Fibroblast of skin of left quadriceps (primary cell): ENCODE results near the gene LSR.

ENCODE experiments used
- DNase-seq, 2 experiments: peaks; one replicate each; pipeline ENCODE4 v3.0.0-alpha.2; 2013; ENCODE audit warnings: low read depth in 2 of 2

Gene LSR

GRCh38 chr19:35248310-35249145, at the start of gene LSR:
Gene LSR (plus strand): TSS chr19:35249002. CDS start chr19:35249023, 21 bp downstream.
- no peak for DNase-seq

- DNase-seq: no peak
These were observed 49.3 kb upstream of the LSR start for GRCh38 chr19:35199481-35199880.

DNA sequence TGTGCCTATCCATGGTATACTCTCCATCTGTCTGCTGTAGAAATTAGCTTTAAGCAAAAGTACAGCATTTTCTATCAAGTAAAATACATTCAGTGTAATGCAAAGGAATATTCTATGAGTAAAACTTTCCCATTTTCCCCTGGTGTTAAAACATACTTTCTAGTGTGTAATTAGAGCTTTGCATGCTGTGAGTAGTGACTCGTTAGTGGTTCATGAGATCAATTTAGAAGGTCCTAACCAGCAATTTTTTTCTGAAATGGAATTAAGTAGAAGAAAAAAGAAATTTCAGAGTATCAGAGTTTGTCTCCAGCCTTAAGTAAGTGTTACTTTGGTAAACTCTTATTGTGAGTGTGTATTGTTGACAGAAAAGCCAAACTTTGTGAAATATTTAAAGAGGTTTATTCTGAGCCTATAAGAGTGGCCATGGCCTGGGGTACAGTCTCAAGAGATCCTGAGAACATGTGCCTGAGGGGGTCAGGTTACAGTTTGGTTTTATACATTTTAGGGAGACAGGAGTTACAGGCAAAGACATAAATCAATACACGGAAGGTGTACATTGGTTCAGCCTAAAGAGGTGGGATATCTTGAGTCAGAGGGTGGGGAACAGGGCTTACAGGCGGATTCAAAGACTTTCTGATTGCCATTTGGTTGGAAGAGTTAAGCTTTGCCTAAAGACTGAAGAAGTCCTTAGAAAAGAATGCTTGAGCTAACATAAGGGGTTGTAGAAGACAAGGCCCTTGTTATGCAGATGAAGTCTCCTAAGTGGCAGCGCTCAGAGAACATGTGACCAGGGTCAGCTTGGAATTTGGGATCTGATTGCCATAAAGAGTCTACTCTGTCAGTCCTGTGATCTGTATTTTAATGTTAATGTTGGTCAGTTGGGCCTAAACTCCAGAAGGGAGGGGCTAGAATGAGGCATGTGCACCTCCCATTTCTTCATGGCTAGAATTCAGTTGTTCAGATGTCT, 45.8 kb upstream of the LSR start:
- DNase-seq: no peak

DNA sequence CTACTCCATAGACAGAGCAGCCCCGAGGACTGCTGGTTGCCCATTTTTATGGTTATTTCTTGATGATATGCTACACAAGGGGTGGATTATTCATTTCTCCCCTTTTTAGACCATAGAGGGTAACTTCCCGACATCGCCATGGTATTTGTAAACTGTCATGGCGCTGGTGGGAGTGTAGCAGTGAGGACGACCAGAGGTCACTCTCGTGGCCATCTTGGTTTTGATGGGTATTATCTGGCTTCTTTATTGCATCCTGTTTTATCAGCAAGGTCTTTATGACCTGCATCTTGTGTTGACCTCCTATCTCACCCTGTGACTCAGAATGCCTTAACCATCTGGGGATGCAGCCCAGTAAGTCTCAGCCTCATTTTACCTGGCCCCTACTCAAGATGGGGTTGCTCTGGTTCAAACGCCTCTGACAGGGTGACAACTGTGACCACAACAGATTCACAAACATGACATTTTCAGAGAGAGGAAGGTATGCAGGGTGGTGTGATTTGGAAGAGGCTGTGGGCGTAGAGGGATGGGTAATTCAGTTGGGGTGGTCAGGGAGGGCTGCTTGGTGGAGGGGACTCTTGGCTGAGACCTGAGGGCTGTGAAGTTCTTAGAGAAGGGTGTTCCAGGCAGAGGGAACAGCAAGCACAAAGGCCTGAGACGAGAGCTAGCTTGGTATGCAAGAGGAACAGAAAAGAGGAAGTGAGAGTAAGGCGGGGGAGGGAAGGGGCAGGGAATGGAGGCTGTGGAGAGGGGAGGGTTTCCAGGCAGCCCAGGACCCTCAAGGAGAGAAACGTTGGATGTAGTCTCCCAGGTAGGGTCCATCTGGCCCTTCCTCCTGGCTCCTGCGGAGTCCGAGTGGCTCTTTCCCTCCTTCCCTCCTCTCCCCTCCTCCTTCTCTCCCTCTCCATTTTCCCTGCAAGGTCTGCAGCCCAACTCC, 43.7 kb upstream of the LSR start:
- DNase-seq: no peak

GRCh38 chr19:35205733-35206323, 43.0 kb upstream of the LSR start:
- no peak for DNase-seq

- no peak for DNase-seq
These were observed 42.4 kb upstream of the LSR start for GRCh38 chr19:35206379-35206778.

- DNase-seq: no peak
These were observed 41.9 kb upstream of the LSR start for GRCh38 chr19:35206855-35207254.

- no peak for DNase-seq
These were observed 41.4 kb upstream of the LSR start for GRCh38 chr19:35207391-35207871.

DNA sequence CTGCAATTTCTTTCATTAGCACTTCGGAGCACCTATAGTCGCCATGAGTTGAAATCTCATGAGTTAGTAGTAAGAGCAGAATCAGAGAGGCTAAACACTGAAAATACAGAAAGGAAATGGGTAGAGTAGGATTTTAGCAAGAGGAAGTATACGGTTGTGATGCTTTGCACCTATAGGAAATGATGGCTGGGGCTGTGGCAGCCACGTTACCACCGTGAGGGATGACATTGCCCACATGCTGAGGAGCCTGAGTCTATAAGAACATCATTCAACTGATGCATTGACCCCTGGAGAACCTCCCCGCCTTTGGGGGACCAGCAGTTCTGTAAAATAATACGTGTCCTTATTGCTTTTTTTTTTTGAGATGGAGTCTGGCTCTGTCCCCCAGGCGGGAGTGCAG, 40.7 kb upstream of the LSR start:
- DNase-seq: no peak

DNA sequence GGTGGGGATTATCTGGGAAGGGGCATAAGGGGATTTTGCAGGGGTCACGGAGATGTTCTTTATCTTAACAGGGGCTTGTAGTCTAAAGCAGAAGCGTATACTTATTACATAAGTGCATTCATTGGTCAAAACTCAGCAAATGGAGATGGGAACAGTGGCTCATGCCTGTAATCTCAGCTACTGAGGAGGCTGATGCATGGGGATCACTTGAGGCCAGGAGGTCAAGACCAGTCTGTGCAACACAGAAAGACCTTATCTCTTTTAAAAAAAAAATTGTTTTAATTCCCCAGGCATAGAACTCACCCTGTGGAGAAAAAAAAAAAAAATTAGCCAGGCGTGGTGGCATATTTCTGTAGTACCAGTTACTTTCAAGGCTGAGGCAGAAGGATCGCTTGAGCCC, 39.2 kb upstream of the LSR start:
- DNase-seq: no peak

GRCh38 chr19:35211545-35212230, 37.1 kb upstream of the LSR start:
- no peak for DNase-seq

- DNase-seq: no peak
These were observed 36.6 kb upstream of the LSR start for GRCh38 chr19:35212241-35212640.

GRCh38 chr19:35213663-35214632, 34.9 kb upstream of the LSR start:
- DNase-seq: peak; percentile 4 to 11

DNA sequence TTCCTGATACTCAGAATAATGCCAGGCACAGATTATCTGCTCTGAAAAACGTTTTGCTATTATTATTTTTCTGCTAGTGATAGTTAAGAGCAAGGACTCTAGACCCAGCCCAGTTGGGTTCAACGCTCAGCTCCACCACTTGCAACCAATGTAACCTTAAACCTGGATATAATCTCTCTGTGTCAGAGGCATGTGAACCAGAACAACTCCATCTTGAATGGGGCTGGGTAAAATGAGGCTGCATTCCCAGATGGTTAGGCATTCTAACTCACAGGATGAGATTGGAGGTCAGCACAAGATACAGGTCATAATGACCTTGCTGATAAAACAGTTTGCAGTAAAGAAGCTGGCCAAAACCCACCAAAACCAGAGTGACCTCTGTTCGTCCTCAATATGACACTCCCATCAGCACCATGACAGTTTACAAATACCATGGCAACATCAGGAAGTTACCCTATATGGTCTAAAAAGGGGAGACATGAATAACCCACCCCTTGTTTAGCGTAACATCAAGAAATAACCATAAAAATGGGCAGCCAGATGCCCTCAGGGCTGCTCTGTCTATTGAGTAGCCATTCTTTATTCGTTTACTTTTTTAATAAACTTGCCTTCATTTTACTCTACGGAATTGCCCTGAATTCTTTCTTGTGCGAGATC, 33.9 kb upstream of the LSR start:
- DNase-seq: no peak

GRCh38 chr19:35216016-35216832, 32.6 kb upstream of the LSR start:
- no peak for DNase-seq

DNA sequence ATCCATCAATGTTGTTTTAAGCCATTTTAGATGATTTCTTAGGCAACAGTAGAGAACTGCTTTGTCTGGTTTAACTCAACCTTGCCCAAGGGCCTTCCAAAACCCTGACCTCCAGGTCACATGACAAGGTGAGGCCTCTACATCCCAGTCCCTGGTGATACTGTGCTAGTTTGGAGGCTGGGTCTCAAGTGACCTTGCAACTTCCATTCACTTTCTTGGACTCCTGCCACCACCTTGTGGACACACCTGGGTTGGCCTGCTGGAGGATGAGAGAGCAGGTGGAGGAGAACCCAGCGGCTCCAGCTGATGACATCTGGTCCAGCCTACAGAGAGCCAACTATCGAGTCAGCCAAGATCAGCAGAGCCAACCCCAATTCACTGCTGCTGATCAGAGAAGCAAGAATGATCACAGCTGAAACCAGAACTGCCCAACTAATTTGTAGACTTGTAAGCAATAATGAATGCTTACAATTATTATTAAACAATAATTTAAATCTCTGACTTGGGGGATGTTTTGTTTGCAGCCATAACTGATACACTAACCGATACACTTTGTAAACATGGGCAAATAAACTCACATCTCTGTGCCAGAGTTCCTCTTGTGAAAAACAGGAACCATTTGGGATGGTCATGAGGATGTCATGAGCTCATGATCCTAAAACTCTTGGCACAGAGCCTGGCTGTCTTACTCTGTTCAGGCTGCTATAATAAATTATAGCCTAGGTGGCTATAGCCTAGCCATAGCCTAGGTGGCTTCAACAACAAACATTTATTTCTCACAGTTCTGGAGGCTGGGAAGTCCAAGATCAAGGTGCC, 31.8 kb upstream of the LSR start:
- DNase-seq: no peak

DNA sequence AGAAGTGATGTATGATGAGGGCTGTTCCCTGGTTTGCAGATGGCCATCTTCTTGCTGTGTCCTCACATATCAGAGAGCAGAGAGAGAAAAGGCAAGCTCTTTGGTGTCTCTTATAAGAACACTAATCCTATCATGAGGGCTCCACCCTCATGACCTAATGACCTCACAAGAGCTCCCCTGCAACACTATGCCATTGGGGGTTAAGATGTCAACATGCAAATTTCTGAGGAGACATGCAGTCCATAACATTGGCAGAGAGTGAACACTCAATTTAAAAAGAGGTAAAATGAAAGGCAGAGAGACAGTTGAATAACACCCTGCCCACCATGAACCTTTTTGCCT, 31.2 kb upstream of the LSR start:
- no peak for DNase-seq
